SK-MEL-5 (cell line): ENCODE data around the gene IL18RAP. TPM values are rescaled to one million over a fixed set of nuclear protein-coding genes. Genes with fewer than 3 reads are reported as not detected.
A peak's percentile ranks its signal among the peaks of the same experiment; 100 is the strongest.

Source experiments
- DNase-seq: peaks from one replicate; pipeline ENCODE4 v3.0.0-alpha.2; 2016; ENCODE audit warnings: low read depth, low spot score
- in situ Hi-C: cut with HindIII; loops from 2 replicates; pipeline ENCODE4 v1.10.0; 2016; ENCODE audit warnings: low sequenced_read_pairs, high pct_unique_total_duplicates, low pct_unique_long_range_greater_than_20kb
- total RNA-seq: library from RNA; depleted of rRNA; stranded (reverse); fragments of >200 nt; shearing (Covaris generic); gene quantifications from 2 replicates; pipeline ENCODE4 v1.2.3, GENCODE V29; 2014

IL18RAP gene
- total RNA-seq, 1 experiment from 2014 or later: not detected

- in situ Hi-C loops: no loop called here
- peak; percentile 24 for DNase-seq
Observed at GRCh38 chr2:102442967-102443828, 20.2 kb downstream of the IL18RAP start.

GRCh38 chr2:102444233-102444632 is 21.3 kb downstream of the IL18RAP start:
- DNase-seq: no peak
- in situ Hi-C loops: no loop called here

- no peak for DNase-seq
- in situ Hi-C loops: no loop called here
Observed at GRCh38 chr2:102446936-102447335, 24.0 kb downstream of the IL18RAP start.

DNA sequence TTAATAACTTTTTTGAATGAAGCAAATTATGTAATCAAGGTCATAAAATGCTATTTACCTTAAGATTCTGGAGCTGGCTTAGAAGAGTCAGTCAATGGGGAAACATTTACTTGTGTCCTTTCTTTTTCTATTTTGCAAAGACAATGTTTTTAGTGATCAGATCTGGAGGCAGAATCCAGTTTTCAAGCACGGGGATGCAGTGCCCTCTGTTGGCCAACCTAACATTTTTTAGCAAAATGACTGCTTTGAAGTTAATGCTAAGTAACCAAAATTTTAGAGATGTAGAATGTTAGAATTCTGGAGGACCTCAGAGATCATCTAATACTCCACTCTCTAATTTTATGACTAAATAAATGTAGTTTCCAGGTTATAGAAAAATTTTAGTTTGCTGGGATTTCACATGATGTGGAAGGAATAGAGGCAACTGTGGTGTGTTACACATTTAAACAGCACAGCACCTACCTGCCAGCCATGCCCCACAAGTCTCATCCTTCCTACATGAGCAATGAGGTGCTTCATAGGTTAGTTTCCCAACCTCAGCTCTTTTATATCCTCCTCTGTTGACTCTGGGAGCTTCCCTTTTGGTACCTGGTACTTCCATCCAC is 26.5 kb downstream of the IL18RAP start:
- peak; percentile 52 for DNase-seq
- in situ Hi-C loops: no loop called here

DNA sequence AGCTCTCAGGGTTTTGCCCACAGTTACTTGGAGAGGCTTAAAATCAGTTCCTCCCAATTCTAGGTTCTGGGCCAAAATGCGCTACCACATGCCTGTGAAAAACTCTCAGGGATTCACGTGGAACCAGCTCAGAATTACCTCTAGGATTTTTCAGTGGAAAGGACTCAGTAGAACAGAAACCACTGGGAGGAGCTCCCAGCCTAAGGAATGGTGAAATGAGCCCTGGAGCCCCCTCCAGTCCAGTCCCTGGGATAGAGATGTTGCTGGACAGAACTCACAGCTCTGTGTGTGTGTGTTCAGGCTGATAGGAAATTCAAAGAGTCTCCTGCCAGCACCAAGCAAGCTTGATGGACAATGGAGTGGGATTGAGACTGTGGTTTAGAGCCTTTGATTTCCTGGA is 29.0 kb downstream of the IL18RAP start:
- no peak for DNase-seq
- in situ Hi-C loops: no loop called here

DNA sequence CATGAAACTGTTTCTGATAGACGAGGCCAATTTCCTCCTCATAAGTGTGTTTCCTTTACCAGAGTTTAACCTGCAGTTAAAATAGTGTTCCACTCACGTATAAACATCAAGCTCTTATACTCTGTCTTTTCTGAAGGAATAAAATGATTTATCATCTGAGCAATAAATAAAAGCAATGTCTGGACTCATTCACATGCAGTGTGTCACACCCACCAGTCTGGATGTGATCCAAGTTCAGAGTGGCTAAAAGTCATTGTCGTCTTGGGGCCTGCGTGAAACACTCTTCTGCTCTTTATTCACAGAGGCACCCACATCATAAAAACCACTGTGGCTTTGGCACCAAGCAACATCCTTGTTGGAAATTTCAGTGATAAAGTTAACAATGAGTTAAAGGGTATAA is 30.5 kb downstream of the IL18RAP start:
- in situ Hi-C loops: no loop called here

DNA sequence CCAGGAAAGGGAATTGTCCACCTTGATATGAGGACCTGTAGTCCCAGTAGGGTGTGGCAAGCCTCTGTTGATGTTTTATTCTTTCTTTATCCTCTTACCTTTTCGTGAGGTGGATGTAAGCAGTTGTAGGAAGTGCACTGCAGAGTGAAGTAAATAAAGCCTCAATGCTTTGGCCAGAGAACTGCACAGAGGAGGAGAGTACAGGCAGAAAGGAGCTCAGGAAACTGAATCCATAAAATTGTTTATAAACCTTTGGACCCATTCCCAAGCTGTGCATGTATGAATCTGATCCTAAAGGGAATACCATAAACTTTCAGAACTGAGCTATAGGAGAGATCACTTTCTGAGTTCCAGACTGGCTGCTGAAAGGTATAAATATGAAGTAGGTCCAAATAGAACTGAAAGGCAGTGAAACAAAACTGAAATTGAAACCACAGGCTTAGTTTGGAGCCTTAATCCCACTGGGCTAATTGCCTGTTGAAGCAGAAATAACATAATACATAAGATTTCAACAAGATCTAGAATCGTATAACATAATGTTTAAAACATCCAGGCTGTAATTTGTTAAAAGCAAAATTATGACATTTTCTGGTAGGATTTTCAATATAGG is 32.2 kb downstream of the IL18RAP start:
- in situ Hi-C loops: no loop called here
- no peak for DNase-seq

More for the DNA sequence above, 30.5 kb downstream of the IL18RAP start:
- DNase-seq: no peak

- in situ Hi-C loops: no loop called here
- DNase-seq: no peak
Observed at GRCh38 chr2:102460467-102460866, 37.5 kb downstream of the IL18RAP start.

GRCh38 chr2:102461188-102461587 is 38.2 kb downstream of the IL18RAP start:
- no peak for DNase-seq
- in situ Hi-C loops: no loop called here

DNA sequence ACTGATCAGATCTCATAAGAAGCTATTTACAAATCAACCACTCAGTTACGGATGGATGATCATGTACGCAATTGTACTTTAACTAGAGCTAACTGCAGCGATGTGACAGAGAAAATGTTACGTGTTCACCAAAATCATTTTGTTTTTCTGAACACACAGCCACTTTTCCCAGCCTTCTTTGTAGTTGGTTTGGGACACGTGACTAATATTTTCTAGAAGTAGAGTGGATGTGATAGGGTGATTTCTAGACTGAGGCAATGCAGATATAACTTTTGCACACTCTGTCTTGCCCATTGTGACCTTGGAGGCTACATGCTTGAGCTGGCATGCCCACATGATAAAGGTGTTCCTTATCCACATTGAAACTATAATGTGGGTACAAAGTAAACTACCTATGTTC is 40.2 kb downstream of the IL18RAP start:
- in situ Hi-C loops: no loop called here
- no peak for DNase-seq

DNA sequence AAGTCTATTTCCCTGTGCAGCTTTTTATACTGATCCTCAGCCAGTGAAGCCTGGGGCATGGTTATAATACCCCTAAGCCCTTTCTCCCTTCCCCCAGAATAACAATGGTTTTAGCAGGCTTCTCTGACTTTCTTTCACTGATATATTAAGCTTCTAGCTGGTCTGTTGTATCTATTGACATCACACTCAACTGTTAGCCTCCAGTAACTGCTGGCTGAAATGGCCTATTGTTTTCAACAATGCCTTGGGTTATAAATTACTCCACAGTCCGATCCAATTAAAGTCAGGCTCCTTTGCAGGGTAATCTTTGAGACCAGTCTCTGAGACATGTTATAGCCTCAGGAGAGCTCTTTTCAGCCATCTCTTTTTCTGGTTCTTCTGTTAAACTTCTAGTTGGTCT is 47.2 kb downstream of the IL18RAP start:
- no peak for DNase-seq
- in situ Hi-C loops: no loop called here

DNA sequence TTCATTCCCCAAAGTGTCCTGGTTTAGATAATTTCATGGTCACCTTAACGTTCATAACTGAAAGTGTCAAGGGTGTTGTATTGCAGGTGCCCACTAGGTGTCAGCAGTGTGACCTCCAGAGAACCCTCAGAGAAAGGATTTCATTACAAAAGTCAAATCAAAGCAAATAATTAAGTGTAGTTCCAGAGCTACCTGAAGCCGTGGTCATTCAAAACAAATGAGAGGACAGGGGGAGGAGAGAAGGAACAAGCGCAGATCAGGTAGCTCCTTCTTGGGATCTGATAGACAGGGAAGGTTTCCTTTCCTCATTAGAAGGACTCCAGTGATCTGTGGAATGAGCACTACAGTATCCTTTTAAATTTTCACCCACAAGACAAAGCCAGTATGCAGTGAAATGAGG is 50.1 kb downstream of the IL18RAP start, which contains the start of gene SLC9A4:
SLC9A4 (plus strand) TSS at position 207 of the 400 bp plus-strand sequence. CDS start 534 bp downstream, outside the sequence.
- DNase-seq: peak; percentile 50
- in situ Hi-C loops: no loop called here

DNA sequence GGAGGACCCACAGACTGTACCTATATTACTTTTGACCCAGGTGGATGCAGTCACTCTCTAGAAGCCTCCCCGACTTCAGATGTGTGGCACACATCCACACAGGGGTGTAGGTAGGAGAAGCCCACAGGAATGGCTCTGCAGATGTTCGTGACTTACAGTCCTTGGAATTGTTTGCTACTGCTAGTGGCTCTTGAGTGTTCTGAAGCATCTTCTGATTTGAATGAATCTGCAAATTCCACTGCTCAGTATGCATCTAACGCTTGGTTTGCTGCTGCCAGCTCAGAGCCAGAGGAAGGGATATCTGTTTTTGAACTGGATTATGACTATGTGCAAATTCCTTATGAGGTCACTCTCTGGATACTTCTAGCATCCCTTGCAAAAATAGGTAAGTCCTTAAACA is 50.7 kb downstream of the IL18RAP start:
- in situ Hi-C loops: no loop called here
- no peak for DNase-seq

GRCh38 chr2:102474785-102475184 is 51.8 kb downstream of the IL18RAP start:
- in situ Hi-C loops: no loop called here
- no peak for DNase-seq

DNA sequence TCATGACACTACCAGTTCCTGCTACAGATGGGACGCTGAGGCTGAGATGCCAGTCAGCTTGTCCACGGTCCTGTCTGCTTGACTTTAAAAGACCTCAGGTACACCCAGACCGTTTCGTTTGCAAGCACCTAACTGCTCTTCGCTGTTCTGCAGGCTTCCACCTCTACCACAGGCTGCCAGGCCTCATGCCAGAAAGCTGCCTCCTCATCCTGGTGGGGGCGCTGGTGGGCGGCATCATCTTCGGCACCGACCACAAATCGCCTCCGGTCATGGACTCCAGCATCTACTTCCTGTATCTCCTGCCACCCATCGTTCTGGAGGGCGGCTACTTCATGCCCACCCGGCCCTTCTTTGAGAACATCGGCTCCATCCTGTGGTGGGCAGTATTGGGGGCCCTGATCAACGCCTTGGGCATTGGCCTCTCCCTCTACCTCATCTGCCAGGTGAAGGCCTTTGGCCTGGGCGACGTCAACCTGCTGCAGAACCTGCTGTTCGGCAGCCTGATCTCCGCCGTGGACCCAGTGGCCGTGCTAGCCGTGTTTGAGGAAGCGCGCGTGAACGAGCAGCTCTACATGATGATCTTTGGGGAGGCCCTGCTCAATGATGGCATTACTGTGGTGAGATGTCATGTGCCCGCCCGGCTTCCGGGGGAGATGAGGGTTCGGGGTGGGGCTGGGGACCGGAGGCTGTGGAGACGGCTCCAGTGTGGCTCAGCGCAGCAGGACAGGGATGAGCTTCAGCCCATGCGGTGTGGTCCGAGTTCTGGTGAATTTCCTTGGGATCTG is 55.9 kb downstream of the IL18RAP start:
- in situ Hi-C loops: no loop called here
- DNase-seq: no peak

DNA sequence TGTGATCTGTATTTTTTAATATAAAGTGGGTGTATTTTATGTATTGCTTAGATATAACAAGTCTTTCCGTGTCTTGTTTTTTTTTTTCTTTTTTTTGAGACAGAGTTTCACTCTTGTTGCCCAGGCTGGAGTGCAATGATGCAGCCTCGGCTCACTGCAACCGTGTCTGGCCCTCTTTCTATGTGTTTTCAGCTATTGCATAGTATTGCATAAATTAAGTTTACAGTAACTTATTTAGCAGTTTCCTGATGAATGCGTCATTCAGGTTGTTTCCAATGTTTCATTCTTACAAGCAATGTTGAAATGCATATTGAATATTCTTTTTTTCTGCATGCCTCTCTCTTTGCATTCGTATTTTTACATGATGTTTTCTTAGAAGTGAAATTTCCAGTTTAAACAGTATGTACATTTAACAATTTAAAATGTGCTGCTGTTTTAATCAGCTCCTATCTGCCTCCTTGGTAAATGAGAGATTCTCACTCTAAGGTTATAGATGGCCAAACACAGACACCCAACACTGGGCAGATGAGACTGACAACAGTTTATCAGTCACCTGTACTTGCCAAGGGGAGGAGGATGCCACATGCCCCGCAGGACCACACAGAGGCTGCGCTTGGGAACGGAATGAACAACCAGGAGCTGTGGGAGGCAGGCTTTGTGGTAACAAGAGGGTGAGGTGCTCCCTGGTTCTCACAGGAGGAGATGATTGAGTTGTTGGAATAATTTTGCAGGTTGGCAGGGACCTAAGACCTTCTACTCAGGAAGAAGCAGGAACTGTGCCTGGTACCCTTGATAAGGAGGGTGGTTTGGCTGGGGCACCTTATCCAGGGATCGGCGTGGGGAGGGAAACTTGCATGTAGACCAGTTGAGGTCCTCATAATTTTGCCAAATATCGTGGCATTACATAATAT is 57.6 kb downstream of the IL18RAP start:
- in situ Hi-C loops: no loop called here
- DNase-seq: no peak

DNA sequence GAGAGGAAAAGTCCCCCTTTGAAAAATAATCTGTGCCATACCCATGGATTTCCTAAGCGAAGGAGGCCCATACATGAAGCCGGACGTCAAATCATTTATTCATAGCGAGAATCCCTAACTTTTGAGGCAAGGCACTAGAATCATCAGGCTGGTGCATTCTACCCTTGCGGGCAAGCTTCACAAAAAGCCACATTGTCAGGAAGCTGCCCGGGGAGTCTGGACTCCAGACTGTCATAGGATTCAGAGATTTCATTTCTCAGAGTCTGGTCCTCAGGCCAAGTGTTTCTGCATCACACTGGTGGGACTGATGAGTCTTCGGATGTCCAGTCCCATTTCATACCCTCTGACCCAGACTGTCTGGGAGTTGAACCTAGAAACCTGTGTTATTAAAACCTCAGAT is 59.0 kb downstream of the IL18RAP start:
- in situ Hi-C loops: no loop called here
- peak; percentile 54 for DNase-seq
